NB4 (cell line): ENCODE measurements around the gene SLC49A3.

Experiments
- DNase-seq: peaks from one replicate; pipeline ENCODE4 v3.0.0; 2010; ENCODE audit warnings: low read depth
- H3K4me3 ChIP-seq: one replicate; pipeline ENCODE4 v1.5.1; 2011; ENCODE audit warnings: mild to moderate bottlenecking, low read depth, low read length, moderate library complexity
- MYC ChIP-seq: IDR thresholded peaks from 2 replicates; pipeline ENCODE4 v1.6.1; 2011; ENCODE audit warnings: low read depth, low read length
- POLR2A ChIP-seq: IDR thresholded peaks from 2 replicates; pipeline ENCODE4 v1.6.1; 2011; ENCODE audit warnings: mild to moderate bottlenecking; ENCODE audit not compliant: insufficient read length; ENCODE audit errors: extremely low read depth
- TF ChIP-seq, protein P1 (sequence below): IDR thresholded peaks from one replicate; pipeline ENCODE4 v1.5.1; 2012; ENCODE audit warnings: low read depth, low read length
- TF ChIP-seq, protein P2 (sequence below): IDR thresholded peaks from 2 replicates; pipeline ENCODE4 v1.6.1; 2011; ENCODE audit warnings: low read depth, low read length

The SLC49A3 gene

DNA sequence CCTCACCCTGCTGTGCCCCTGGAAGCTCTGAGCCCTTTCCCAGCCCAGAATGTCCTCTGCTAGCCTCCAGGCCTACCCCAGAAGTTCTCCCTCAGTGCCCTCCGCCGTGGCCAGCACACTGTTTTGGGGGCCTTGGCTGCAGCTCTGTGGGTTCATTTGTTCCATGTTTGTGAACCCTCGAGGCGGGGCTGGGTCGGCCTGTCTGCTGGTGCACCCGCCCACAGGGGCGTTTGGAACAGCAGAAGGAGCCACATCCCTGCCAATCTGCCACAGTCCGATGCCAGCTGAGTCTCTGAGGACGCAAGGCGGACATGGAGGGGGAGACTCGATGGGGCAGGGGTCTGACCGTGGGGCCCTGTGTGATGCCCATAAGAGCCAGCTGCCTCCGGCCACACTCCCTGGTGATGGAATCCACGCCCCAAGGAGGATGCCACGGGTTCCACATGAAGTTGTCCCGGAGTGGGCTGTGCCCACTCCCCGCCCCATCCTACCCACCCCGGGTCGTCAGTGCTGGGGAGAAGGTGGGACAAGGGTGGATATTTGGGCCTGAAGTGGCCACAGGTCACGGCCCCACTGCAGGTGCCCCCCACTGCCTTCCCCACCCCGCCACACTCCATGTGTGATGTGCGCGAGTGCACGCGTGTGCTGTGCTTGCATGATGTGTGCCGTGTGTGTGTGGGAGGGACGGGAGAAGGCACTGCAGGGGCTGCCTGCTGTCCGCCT is 22.0 kb downstream of the SLC49A3 start:
- no peak overlapping the region for H3K4me3 ChIP-seq
- TF ChIP-seq, protein P1, sequence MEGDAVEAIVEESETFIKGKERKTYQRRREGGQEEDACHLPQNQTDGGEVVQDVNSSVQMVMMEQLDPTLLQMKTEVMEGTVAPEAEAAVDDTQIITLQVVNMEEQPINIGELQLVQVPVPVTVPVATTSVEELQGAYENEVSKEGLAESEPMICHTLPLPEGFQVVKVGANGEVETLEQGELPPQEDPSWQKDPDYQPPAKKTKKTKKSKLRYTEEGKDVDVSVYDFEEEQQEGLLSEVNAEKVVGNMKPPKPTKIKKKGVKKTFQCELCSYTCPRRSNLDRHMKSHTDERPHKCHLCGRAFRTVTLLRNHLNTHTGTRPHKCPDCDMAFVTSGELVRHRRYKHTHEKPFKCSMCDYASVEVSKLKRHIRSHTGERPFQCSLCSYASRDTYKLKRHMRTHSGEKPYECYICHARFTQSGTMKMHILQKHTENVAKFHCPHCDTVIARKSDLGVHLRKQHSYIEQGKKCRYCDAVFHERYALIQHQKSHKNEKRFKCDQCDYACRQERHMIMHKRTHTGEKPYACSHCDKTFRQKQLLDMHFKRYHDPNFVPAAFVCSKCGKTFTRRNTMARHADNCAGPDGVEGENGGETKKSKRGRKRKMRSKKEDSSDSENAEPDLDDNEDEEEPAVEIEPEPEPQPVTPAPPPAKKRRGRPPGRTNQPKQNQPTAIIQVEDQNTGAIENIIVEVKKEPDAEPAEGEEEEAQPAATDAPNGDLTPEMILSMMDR: no peak
- DNase-seq: no peak

DNA sequence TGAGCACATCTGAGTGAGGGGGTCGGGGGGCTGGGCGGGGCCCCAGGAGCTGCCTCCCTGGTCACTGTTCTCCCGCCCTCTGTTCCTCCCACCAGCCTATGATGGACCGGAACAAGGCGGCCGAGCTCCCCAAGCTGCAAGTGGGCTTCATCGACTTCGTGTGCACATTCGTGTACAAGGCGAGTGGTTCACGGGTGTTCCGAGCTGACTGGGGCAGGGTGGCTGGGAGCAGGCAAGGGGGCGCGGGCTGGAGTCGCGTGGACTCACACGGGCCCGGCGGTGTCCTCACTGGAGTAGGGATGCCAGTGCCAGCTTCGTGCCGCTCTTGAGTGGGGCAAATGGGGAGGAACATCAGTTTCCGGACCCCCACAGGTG is 22.5 kb downstream of the SLC49A3 start:
- no peak overlapping the region for H3K4me3 ChIP-seq
- TF ChIP-seq, protein P2, sequence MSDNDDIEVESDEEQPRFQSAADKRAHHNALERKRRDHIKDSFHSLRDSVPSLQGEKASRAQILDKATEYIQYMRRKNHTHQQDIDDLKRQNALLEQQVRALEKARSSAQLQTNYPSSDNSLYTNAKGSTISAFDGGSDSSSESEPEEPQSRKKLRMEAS: no peak
- TF ChIP-seq, protein P1: no peak
- TF ChIP-seq MYC (no peak), POLR2A (no peak)
- no peak for DNase-seq

DNA sequence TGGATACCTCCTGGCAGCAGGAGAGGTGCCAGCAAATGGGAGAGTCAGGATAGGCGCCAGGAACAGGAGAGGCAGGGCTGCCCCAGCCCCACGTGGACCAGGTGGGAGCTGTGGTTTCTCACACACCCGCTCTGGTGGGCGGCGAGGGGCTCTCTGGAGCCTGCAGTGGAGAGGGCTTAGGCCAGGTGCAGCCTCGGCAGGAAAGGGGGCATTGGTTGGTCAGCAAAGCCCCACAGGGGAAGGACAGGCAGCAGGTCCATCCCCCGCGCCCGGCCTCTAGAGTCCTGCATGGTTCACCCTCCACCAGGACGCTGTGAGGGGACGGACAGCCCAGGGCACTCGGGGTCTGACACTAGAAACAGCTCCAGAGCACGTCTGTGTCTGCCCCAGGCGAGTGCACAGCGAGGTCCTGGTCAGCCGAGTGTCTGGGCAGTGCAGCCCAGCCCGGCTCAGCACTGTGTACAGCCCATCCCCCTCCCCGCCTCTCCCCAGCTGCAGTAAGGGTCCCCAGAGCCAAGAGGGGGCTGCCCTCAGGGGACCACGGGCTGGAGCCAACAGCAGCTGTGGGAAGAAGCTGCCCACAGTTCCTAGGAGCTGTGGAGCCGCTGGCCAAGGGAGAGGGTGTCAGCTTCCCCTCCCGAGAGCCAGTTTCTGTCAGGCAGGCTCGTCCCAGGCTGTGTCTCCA is 23.1 kb downstream of the SLC49A3 start:
- TF ChIP-seq MYC: no peak
- TF ChIP-seq, protein P2: no peak
- TF ChIP-seq, protein P1: no peak
- no peak for TF ChIP-seq POLR2A
- DNase-seq: no peak
- no peak overlapping the region for H3K4me3 ChIP-seq

DNA sequence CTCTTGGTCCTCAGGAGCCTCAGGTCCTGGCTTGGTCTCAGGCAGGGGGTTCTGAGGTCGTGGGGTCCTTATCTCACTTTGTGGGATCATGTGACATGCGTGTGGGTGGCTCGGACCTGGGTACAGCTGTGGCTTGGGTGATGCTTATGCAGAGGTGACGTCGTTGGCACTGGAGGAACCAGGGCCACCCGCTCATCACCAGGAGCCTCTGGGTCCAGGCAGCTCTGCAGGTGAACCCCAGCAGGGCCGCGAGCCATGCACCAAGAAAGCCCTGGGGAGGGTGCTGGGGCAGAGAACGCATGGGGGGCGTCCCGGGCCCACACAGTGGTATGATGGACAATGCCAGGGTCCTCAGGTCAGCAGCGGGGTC is 23.6 kb downstream of the SLC49A3 start:
- TF ChIP-seq, protein P1: no peak
- no peak overlapping the region for H3K4me3 ChIP-seq
- DNase-seq: no peak

DNA sequence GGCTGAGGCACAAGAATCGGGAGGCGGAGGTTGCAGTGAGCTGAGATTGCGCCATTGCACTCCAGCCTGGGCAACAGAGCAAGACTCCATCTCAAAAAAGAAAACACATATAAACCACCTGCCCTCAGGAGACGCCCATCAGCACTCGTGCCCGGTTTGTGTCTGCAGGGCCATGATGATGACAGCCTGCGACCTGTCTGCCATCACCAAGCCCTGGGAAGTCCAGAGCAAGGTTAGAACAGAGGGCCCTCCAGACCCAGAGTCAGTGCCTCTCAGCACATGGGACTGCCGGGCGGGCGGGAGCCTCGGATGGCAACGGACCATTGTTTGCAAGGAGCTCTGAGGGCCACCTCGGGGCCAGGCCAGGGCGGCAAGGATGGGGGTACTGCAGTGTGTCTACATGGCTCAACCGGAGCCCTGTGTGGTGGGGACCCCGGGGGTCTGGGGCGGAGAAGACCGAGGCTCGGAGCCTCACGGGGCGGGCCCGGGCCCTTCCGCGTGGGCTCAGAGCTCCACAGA is 24.2 kb downstream of the SLC49A3 start:
- no peak overlapping the region for H3K4me3 ChIP-seq
- TF ChIP-seq POLR2A (no peak), MYC (no peak)
- TF ChIP-seq, protein P1: no peak
- TF ChIP-seq, protein P2: no peak
- DNase-seq: no peak
